HEK293T (cell line): Measurements from ENCODE around the gene ADSS1.

Experiments used
- FOXK2 ChIP-seq: fragments of 450-650 bp; IDR thresholded peaks from 2 replicates; pipeline ENCODE4 v1.6.1; 2016; ENCODE audit warnings: mild to moderate bottlenecking
- FOXM1 ChIP-seq: fragments of 450-650 bp; IDR thresholded peaks from 2 replicates; pipeline ENCODE4 v1.6.1; 2017; ENCODE audit warnings: mild to moderate bottlenecking, borderline replicate concordance
- L3MBTL2 ChIP-seq: fragments of 450-650 bp; conservative IDR thresholded peaks from 2 replicates; pipeline ENCODE4 v1.6.1; 2016; ENCODE audit warnings: mild to moderate bottlenecking
- NFRKB ChIP-seq: fragments of 450-650 bp; IDR thresholded peaks from 2 replicates; pipeline ENCODE4 v1.6.1; 2016; ENCODE audit warnings: mild to moderate bottlenecking, moderate library complexity

DNA sequence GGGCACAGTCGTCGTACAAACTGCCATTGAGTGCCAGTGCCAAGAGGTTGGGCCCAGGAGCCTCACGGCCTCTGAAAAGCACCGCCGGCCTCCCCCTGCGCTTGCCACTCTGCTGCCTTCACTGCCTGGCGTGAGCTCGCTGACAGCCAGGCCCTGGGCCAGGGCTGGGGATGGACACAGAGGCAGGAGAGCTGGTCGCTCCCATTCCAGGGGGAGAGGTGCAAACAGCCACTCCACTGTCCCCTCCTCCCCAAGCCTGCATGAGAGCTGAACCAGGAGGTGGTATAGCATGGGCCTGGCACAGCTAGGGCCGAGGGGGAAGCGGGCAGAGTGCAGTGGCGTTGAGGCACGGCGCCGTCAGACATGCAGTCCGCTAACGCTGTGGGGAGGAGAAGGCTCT lies 4.6 kb downstream of the ADSS1 start:
- TF ChIP-seq FOXK2: no peak
- TF ChIP-seq FOXM1: no peak
- no peak for TF ChIP-seq NFRKB
- no peak for TF ChIP-seq L3MBTL2
